Stimulated activated memory B cell treated with anti-CD40 and anti-IgM and Interleukin-4, amounts not matched to agents 10 μg/mL and 1 μg/mL and 100 μg/mL, for 72 hours (primary cell): ENCODE measurements around the gene ZFP62.
A peak's percentile ranks its signal among the peaks of the same experiment; 100 is the strongest.
"Not testable (repeated sequence)": the region's sequence is repeated elsewhere in the genome, so short reads cannot be mapped to it uniquely, and the experiment has no call there.

Experiments
- ATAC-seq: fragments of 150-1000 bp; cut with Tn5 transposase; 2 replicates; pipeline ENCODE4 v1.10.0; 2021
- H3K27ac Mint-ChIP-seq: one replicate; pipeline ENCODE4 v1.8.0; 2022; ENCODE audit warnings: mild to moderate bottlenecking, mixed read lengths
- H3K27me3 Mint-ChIP-seq: one replicate; pipeline ENCODE4 v1.8.0; 2022; ENCODE audit warnings: mixed read lengths
- H3K36me3 Mint-ChIP-seq: one replicate; pipeline ENCODE4 v1.8.0; 2022; ENCODE audit warnings: mixed read lengths
- H3K4me1 Mint-ChIP-seq: one replicate; pipeline ENCODE4 v1.8.0; 2022; ENCODE audit warnings: mixed read lengths
- H3K4me3 Mint-ChIP-seq: one replicate; pipeline ENCODE4 v1.8.0; 2022; ENCODE audit warnings: mild to moderate bottlenecking, moderate library complexity, mixed read lengths
- H3K9me3 Mint-ChIP-seq: one replicate; pipeline ENCODE4 v1.8.0; 2022; ENCODE audit warnings: mixed read lengths

ZFP62 gene

GRCh38 chr5:180828756-180829531 is 32.1 kb downstream of the ZFP62 start:
- Mint-ChIP-seq H3K4me1 (peaks cover 69% of the 10 kb centered on the region), H3K36me3 (peaks cover 70% of the 10 kb centered on the region), H3K4me3 (peak overlapping the region; percentile 92), H3K27ac (peak overlapping the region; percentile 98)
- H3K9me3 Mint-ChIP-seq, ATAC-seq, H3K27me3 Mint-ChIP-seq: not testable (repeated sequence)

- Mint-ChIP-seq H3K4me1 (peaks cover 56% of the 10 kb centered on the region), H3K27ac (peak overlapping the region; percentile 98), H3K36me3 (peaks cover 61% of the 10 kb centered on the region)
- H3K9me3 Mint-ChIP-seq, H3K27me3 Mint-ChIP-seq, H3K4me3 Mint-ChIP-seq, ATAC-seq: not testable (repeated sequence)
Observed at GRCh38 chr5:180827374-180827773, 33.7 kb downstream of the ZFP62 start.

GRCh38 chr5:180825768-180826525 is 35.1 kb downstream of the ZFP62 start:
- Mint-ChIP-seq H3K27me3 (no peaks in the 10 kb centered on the region), H3K4me1 (peaks cover 64% of the 10 kb centered on the region), H3K9me3 (peaks cover 5% of the 10 kb centered on the region), H3K36me3 (peaks cover 48% of the 10 kb centered on the region), H3K4me3 (no peak overlapping the region), H3K27ac (peak overlapping the region; percentile 98)
- ATAC-seq, result no peak

- peaks cover 37% of the 10 kb centered on the region for H3K36me3 Mint-ChIP-seq
- H3K4me3 Mint-ChIP-seq, result no peak overlapping the region
- H3K27me3 Mint-ChIP-seq, result no peaks in the 10 kb centered on the region
- peak overlapping the region; percentile 98 for H3K27ac Mint-ChIP-seq
- H3K9me3 Mint-ChIP-seq, result peaks cover 2% of the 10 kb centered on the region
- H3K4me1 Mint-ChIP-seq, result peaks cover 65% of the 10 kb centered on the region
- ATAC-seq, result no peak
Observed at GRCh38 chr5:180824630-180825476, 36.2 kb downstream of the ZFP62 start.

- no peak for ATAC-seq
- peak overlapping the region; percentile 98 for H3K27ac Mint-ChIP-seq
- H3K4me1 Mint-ChIP-seq, result peaks cover 58% of the 10 kb centered on the region
- H3K9me3 Mint-ChIP-seq, result no peaks in the 10 kb centered on the region
- H3K36me3 Mint-ChIP-seq, result peaks cover 30% of the 10 kb centered on the region
- no peaks in the 10 kb centered on the region for H3K27me3 Mint-ChIP-seq
- H3K4me3 Mint-ChIP-seq, result no peak overlapping the region
Observed at GRCh38 chr5:180823940-180824629, 37.0 kb downstream of the ZFP62 start.

GRCh38 chr5:180823346-180823745 is 37.7 kb downstream of the ZFP62 start:
- Mint-ChIP-seq H3K9me3 (no peaks in the 10 kb centered on the region), H3K4me3 (no peak overlapping the region), H3K27ac (no peak overlapping the region), H3K4me1 (peaks cover 64% of the 10 kb centered on the region), H3K36me3 (peaks cover 24% of the 10 kb centered on the region), H3K27me3 (no peaks in the 10 kb centered on the region)
- no peak for ATAC-seq

GRCh38 chr5:180821538-180821937 is 39.5 kb downstream of the ZFP62 start:
- ATAC-seq, result no peak
- H3K36me3 Mint-ChIP-seq, result peaks cover 16% of the 10 kb centered on the region
- H3K4me3 Mint-ChIP-seq, result no peak overlapping the region
- H3K27ac Mint-ChIP-seq, result peak overlapping the region; percentile 92
- H3K9me3 Mint-ChIP-seq, result no peaks in the 10 kb centered on the region
- H3K27me3 Mint-ChIP-seq, result no peaks in the 10 kb centered on the region
- H3K4me1 Mint-ChIP-seq, result peaks cover 75% of the 10 kb centered on the region

GRCh38 chr5:180820788-180821321 is 40.2 kb downstream of the ZFP62 start:
- ATAC-seq, result peak; percentile 70
- Mint-ChIP-seq H3K4me1 (peaks cover 75% of the 10 kb centered on the region), H3K36me3 (peaks cover 9% of the 10 kb centered on the region), H3K9me3 (no peaks in the 10 kb centered on the region), H3K4me3 (no peak overlapping the region), H3K27me3 (no peaks in the 10 kb centered on the region), H3K27ac (peak overlapping the region; percentile 92)

- H3K36me3 Mint-ChIP-seq, result peaks cover 17% of the 10 kb centered on the region
- H3K27ac Mint-ChIP-seq, result peak overlapping the region; percentile 93
- H3K4me3 Mint-ChIP-seq, result peak overlapping the region; percentile 38
- no peak for ATAC-seq
- H3K27me3 Mint-ChIP-seq, result no peaks in the 10 kb centered on the region
- no peaks in the 10 kb centered on the region for H3K9me3 Mint-ChIP-seq
- peaks cover 79% of the 10 kb centered on the region for H3K4me1 Mint-ChIP-seq
Observed at GRCh38 chr5:180818677-180819341, 42.3 kb downstream of the ZFP62 start.

- Mint-ChIP-seq H3K9me3 (no peaks in the 10 kb centered on the region), H3K36me3 (peaks cover 25% of the 10 kb centered on the region), H3K27me3 (no peaks in the 10 kb centered on the region), H3K27ac (peak overlapping the region; percentile 93), H3K4me3 (peak overlapping the region; percentile 38), H3K4me1 (peaks cover 86% of the 10 kb centered on the region)
- peak; percentile 86 for ATAC-seq
Observed at GRCh38 chr5:180817893-180818674, 43.0 kb downstream of the ZFP62 start.

- Mint-ChIP-seq H3K4me1 (peaks cover 92% of the 10 kb centered on the region), H3K9me3 (no peaks in the 10 kb centered on the region), H3K4me3 (peak overlapping the region; percentile 71)
Observed at GRCh38 chr5:180816608-180817534, 44.2 kb downstream of the ZFP62 start.

GRCh38 chr5:180815293-180815917 is 45.7 kb downstream of the ZFP62 start:
- no peak for ATAC-seq
- Mint-ChIP-seq H3K36me3 (peaks cover 39% of the 10 kb centered on the region), H3K4me1 (peaks cover 85% of the 10 kb centered on the region), H3K4me3 (peak overlapping the region; percentile 83), H3K27ac (peak overlapping the region; percentile 93), H3K9me3 (no peaks in the 10 kb centered on the region), H3K27me3 (no peaks in the 10 kb centered on the region)

More at GRCh38 chr5:180816608-180817534, 44.2 kb downstream of the ZFP62 start:
- no peak for ATAC-seq
- no peaks in the 10 kb centered on the region for H3K27me3 Mint-ChIP-seq
- peaks cover 31% of the 10 kb centered on the region for H3K36me3 Mint-ChIP-seq
- H3K27ac Mint-ChIP-seq, result peak overlapping the region; percentile 93
